ENCODE data around the gene ZFYVE9. TPM values are rescaled to one million over a fixed set of nuclear protein-coding genes. Genes with fewer than 3 reads are reported as not detected.

The ZFYVE9 gene
- total RNA-seq, 1 experiment from 2014 or later = 14.2 TPM

- Histone ChIP-seq H3K27me3 (ENCODE audit: insufficient read depth, low read length) (no peaks in the 10 kb centered on the region), H3K9ac (ENCODE audit: low read length) (no peak overlapping the region), H3K4me2 (ENCODE audit: low read length) (no peak overlapping the region), H4K20me1 (ENCODE audit: insufficient read depth) (no peaks in the 10 kb centered on the region), H3K4me1 (ENCODE audit: control insufficient read depth in 1 of 2, insufficient read depth in 2 of 2, low read length in 2 of 2) (no peaks in the 10 kb centered on the region), H3K27ac (ENCODE audit: low read depth, low read length) (no peak overlapping the region), H3K9me2 (ENCODE audit: insufficient read depth) (no peaks in the 10 kb centered on the region), H3K79me2 (ENCODE audit: insufficient read depth, low read length) (no peaks in the 10 kb centered on the region), H3K4me3 (replicated peaks in 1 of 2; ENCODE audit: low read depth in 1 of 2, low read length in 2 of 2) (no peak overlapping the region), H3K9me3 (ENCODE audit: control insufficient read depth in 1 of 2, insufficient read depth in 1 of 2, low read depth in 1 of 2, low read length in 2 of 2) (no peaks in the 10 kb centered on the region), H3K36me3 (ENCODE audit: control insufficient read depth in 1 of 2, insufficient read depth in 2 of 2, low read length in 2 of 2) (no peaks in the 10 kb centered on the region), H2AFZ (ENCODE audit: low read depth, low read length, poor library complexity, severe bottlenecking) (no peak overlapping the region)
- ChIA-PET POLR2A (no interaction called here), RAD21 (ENCODE audit: low non-redundant PET in 1 of 2, low total read pairs in 2 of 2, uncharacterized antibody in 2 of 2, unreplicated experiment in 2 of 2) (no interaction called here), CTCF (no interaction called here)
- intact Hi-C loops (cut with micrococcal nuclease) = no loop called here
- TF ChIP-seq ATF3 (IDR thresholded peaks at IDR 0.05) (no peak), POLR2A (IDR thresholded peaks at IDR 0.05; ENCODE audit: borderline replicate concordance, extremely low read depth, insufficient read depth, insufficient read length) (no peak), CTCF (IDR thresholded peaks at IDR 0.05 in 2 of 3, conservative IDR thresholded peaks at IDR 0.05 in 1 of 3; ENCODE audit: borderline replicate concordance in 1 of 3, insufficient read depth in 1 of 3, low read depth in 2 of 3, low read length in 2 of 3) (no peak), FOSL1 (IDR thresholded peaks at IDR 0.05; ENCODE audit: low read depth) (no peak), ZFX (IDR thresholded peaks at IDR 0.05) (no peak), ZNF274 (IDR thresholded peaks at IDR 0.05; ENCODE audit: low read depth, low read length) (no peak), TCF7L2 (IDR thresholded peaks at IDR 0.05; ENCODE audit: borderline replicate concordance, extremely low read depth, insufficient read depth, insufficient read length) (no peak), JUND (IDR thresholded peaks at IDR 0.05) (no peak), YY1 (IDR thresholded peaks at IDR 0.05; ENCODE audit: extremely low read depth, insufficient replicate concordance, low read depth, low read length) (no peak), EGR1 (IDR thresholded peaks at IDR 0.05; ENCODE audit: low read depth) (no peak), SRF (IDR thresholded peaks at IDR 0.05; ENCODE audit: low read depth) (no peak), POLR2AphosphoS5 (IDR thresholded peaks at IDR 0.05; ENCODE audit: low read depth, low read length) (no peak), EZH2 (IDR thresholded peaks at IDR 0.05) (no peak)
- TF ChIP-seq, protein P1, sequence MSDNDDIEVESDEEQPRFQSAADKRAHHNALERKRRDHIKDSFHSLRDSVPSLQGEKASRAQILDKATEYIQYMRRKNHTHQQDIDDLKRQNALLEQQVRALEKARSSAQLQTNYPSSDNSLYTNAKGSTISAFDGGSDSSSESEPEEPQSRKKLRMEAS (IDR thresholded peaks at IDR 0.05) = no peak
- TF ChIP-seq, protein P2, sequence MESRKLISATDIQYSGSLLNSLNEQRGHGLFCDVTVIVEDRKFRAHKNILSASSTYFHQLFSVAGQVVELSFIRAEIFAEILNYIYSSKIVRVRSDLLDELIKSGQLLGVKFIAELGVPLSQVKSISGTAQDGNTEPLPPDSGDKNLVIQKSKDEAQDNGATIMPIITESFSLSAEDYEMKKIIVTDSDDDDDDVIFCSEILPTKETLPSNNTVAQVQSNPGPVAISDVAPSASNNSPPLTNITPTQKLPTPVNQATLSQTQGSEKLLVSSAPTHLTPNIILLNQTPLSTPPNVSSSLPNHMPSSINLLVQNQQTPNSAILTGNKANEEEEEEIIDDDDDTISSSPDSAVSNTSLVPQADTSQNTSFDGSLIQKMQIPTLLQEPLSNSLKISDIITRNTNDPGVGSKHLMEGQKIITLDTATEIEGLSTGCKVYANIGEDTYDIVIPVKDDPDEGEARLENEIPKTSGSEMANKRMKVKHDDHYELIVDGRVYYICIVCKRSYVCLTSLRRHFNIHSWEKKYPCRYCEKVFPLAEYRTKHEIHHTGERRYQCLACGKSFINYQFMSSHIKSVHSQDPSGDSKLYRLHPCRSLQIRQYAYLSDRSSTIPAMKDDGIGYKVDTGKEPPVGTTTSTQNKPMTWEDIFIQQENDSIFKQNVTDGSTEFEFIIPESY (IDR thresholded peaks at IDR 0.05; ENCODE audit: extremely low read depth, insufficient replicate concordance, low read length) = no peak
- no peak for DNase-seq (ENCODE audit: low read depth, low spot score)
- no TSS peak for BruUV-seq (replicated peaks)
- no peak for ATAC-seq
Observed at GRCh38 chr1:52321061-52321460, 179.2 kb downstream of the ZFYVE9 start.

Measured in HCT116 (cell line).